H1 (cell line): Measurements from ENCODE around the gene MBD5. TPM values are rescaled to one million over a fixed set of nuclear protein-coding genes. Genes with fewer than 3 reads are reported as not detected.

Experiments used
- CTCF ChIA-PET: fragments of 300-600 bp; sonication (Branson Sonifier 250); formaldehyde crosslinking; loops from one replicate; lab custom pipeline; 2021; ENCODE audit not compliant: partially characterized antibody; lab: Charles Lee
- POLR2A ChIA-PET: fragments of 300-600 bp; sonication (Branson Sonifier 250); formaldehyde crosslinking; loops from one replicate; lab custom pipeline; 2021; ENCODE audit warnings: inconsistent platforms; ENCODE audit not compliant: partially characterized antibody; lab: Charles Lee
- DNase-seq, 2 experiments: peaks; one replicate each; pipeline versions ENCODE4 v3.0.0 to v3.0.0-alpha.2; 2010 to 2022; ENCODE audit warnings: low spot score in 2 of 2, low read depth in 1 of 2, mixed read lengths in 1 of 2
- FAIRE-seq: peaks from 2 replicates; lab custom pipeline; 2011; peaks lifted over from hg19 to GRCh38; lab: Jason Lieb, UNC
- H2AFZ ChIP-seq: 2 replicates; pipeline ENCODE4 v1.8.1; 2012; ENCODE audit warnings: low read length, inconsistent platforms
- H2AK5ac ChIP-seq: 2 replicates; pipeline ENCODE4 v1.6.1; 2013; ENCODE audit warnings: low read depth, low read length
- H2BK120ac ChIP-seq: replicated peaks from 2 replicates; pipeline ENCODE3; 2013; ENCODE audit warnings: low read depth, low read length, inconsistent platforms
- H2BK12ac ChIP-seq: 2 replicates; pipeline ENCODE4 v1.6.1; 2013; ENCODE audit warnings: low read depth, low read length
- H2BK15ac ChIP-seq: 2 replicates; pipeline ENCODE4 v1.6.1; 2013; ENCODE audit warnings: low read length
- H2BK20ac ChIP-seq: 2 replicates; pipeline ENCODE4 v1.6.1; 2013; ENCODE audit warnings: low read length
- H2BK5ac ChIP-seq: 2 replicates; pipeline ENCODE4 v1.6.1; 2013; ENCODE audit warnings: low read depth, low read length
- H3K14ac ChIP-seq: 2 replicates; pipeline ENCODE4 v1.6.1; 2013; ENCODE audit warnings: inconsistent platforms; ENCODE audit not compliant: insufficient read length
- H3K18ac ChIP-seq: 2 replicates; pipeline ENCODE4 v1.6.1; 2013; ENCODE audit warnings: low read length; ENCODE audit errors: extremely low read depth
- H3K23ac ChIP-seq: 2 replicates; pipeline ENCODE4 v1.6.1; 2013; ENCODE audit warnings: inconsistent platforms; ENCODE audit not compliant: insufficient read length
- H3K23me2 ChIP-seq: 2 replicates; pipeline ENCODE4 v1.6.1; 2013; ENCODE audit warnings: low read depth, low read length
- H3K27ac ChIP-seq: 2 replicates; pipeline ENCODE4 v1.6.1; 2011; ENCODE audit warnings: low read depth, low read length, inconsistent platforms
- H3K27me3 ChIP-seq, 4 experiments: replicated peaks in 1 of 4; 1 replicate in 1 of 4; 2 replicates in 3 of 4; pipeline versions ENCODE4 v1.6.1 to v1.8.1; 2011 to 2013; ENCODE audit warnings: low read length in 3 of 4, mild to moderate bottlenecking in 3 of 4, inconsistent platforms in 2 of 4, mixed read lengths in 2 of 4, moderate library complexity in 1 of 4; ENCODE audit not compliant: control insufficient read depth in 3 of 4, insufficient read depth in 3 of 4; ENCODE audit errors: extremely low read depth in 1 of 4
- H3K36me3 ChIP-seq, 4 experiments: 2 replicates each; pipeline versions ENCODE4 v1.6.1 to v1.8.1; 2011 to 2013; ENCODE audit warnings: mild to moderate bottlenecking in 4 of 4, low read length in 3 of 4, moderate library complexity in 2 of 4, control low read depth in 1 of 4, inconsistent platforms in 1 of 4; ENCODE audit not compliant: insufficient read depth in 4 of 4, control insufficient read depth in 2 of 4
- H3K4ac ChIP-seq: replicated peaks from 2 replicates; pipeline ENCODE3; 2013; ENCODE audit warnings: low read length, low read depth, mixed read lengths, inconsistent platforms; ENCODE audit not compliant: insufficient read length
- H3K4me1 ChIP-seq, 4 experiments: replicated peaks in 1 of 4; 1 replicate in 1 of 4; 2 replicates in 3 of 4; pipeline versions ENCODE4 v1.6.1 to v1.8.1; 2011 to 2013; ENCODE audit warnings: low read length in 3 of 4, inconsistent platforms in 2 of 4, mixed read lengths in 1 of 4; ENCODE audit not compliant: insufficient read depth in 4 of 4, control insufficient read depth in 3 of 4
- H3K4me2 ChIP-seq, 2 experiments: 2 replicates each; pipeline versions ENCODE4 v1.6.1 to v1.8.1; 2011 to 2013; ENCODE audit warnings: low read depth in 2 of 2, low read length in 2 of 2, control low read depth in 1 of 2, inconsistent platforms in 1 of 2, mild to moderate bottlenecking in 1 of 2; ENCODE audit not compliant: insufficient read depth in 1 of 2
- H3K4me3 ChIP-seq, 4 experiments: fragments of 200-600, 300-600 bp in 1 of 4; sonication (generic), shearing (Covaris generic), sonication (Bioruptor Twin) in 1 of 4; 2 replicates each; pipeline versions ENCODE4 v1.5.1 to v1.8.1; 2011 to 2016; ENCODE audit warnings: low read length in 4 of 4, low read depth in 3 of 4, control low read depth in 2 of 4, inconsistent platforms in 2 of 4, mild to moderate bottlenecking in 2 of 4, mixed read lengths in 1 of 4, moderate library complexity in 1 of 4; ENCODE audit not compliant: insufficient read depth in 2 of 4; ENCODE audit errors: extremely low read depth in 1 of 4
- H3K56ac ChIP-seq: replicated peaks from 2 replicates; pipeline ENCODE3; 2013; ENCODE audit warnings: low read depth, mild to moderate bottlenecking, mixed read lengths, low read length, inconsistent platforms; ENCODE audit not compliant: insufficient read length
- H3K79me1 ChIP-seq: 2 replicates; pipeline ENCODE4 v1.6.1; 2013; ENCODE audit warnings: low read depth, low read length, control low read depth
- H3K79me2 ChIP-seq, 2 experiments: 2 replicates each; pipeline versions ENCODE4 v1.6.1 to v1.8.1; 2012 to 2013; ENCODE audit warnings: low read length in 2 of 2, mild to moderate bottlenecking in 2 of 2, inconsistent platforms in 1 of 2; ENCODE audit not compliant: insufficient read depth in 2 of 2, control insufficient read depth in 1 of 2
- H3K9ac ChIP-seq, 4 experiments: replicated peaks in 1 of 4; 1 replicate in 1 of 4; 2 replicates in 3 of 4; pipeline versions ENCODE4 v1.6.1 to v1.8.1; 2011 to 2013; ENCODE audit warnings: low read depth in 3 of 4, low read length in 3 of 4, control low read depth in 2 of 4, mild to moderate bottlenecking in 2 of 4, moderate library complexity in 2 of 4, inconsistent platforms in 1 of 4; ENCODE audit errors: extremely low read depth in 1 of 4
- H3K9me3 ChIP-seq, 2 experiments: 2 replicates each; pipeline versions ENCODE4 v1.6.1 to v1.8.1; 2012 to 2013; ENCODE audit warnings: mild to moderate bottlenecking in 2 of 2, moderate library complexity in 2 of 2, control low read depth in 1 of 2, inconsistent platforms in 1 of 2, low read depth in 1 of 2, low read length in 1 of 2, mixed read lengths in 1 of 2; ENCODE audit not compliant: insufficient read depth in 2 of 2
- H4K20me1 ChIP-seq, 2 experiments: replicated peaks in 1 of 2; 2 replicates each; pipeline versions ENCODE3 to v1.8.1; 2011 to 2013; ENCODE audit warnings: inconsistent platforms in 2 of 2, low read length in 2 of 2, mild to moderate bottlenecking in 1 of 2; ENCODE audit not compliant: insufficient read depth in 2 of 2, control insufficient read depth in 1 of 2
- H4K5ac ChIP-seq: 2 replicates; pipeline ENCODE4 v1.6.1; 2013; ENCODE audit warnings: low read length, low read depth, mixed read lengths, inconsistent platforms; ENCODE audit not compliant: insufficient read length
- H4K8ac ChIP-seq: 2 replicates; pipeline ENCODE4 v1.8.0; 2013; ENCODE audit warnings: mild to moderate bottlenecking, moderate library complexity, low read length, inconsistent platforms; ENCODE audit not compliant: insufficient read depth; ENCODE audit errors: extremely low read depth
- H4K91ac ChIP-seq: replicated peaks from 2 replicates; pipeline ENCODE3; 2013; ENCODE audit warnings: low read length, mixed read lengths, inconsistent platforms; ENCODE audit not compliant: insufficient read length
- BRCA1 ChIP-seq: IDR thresholded peaks from 2 replicates; pipeline ENCODE4 v1.6.1; 2012; ENCODE audit warnings: low read depth, low read length, improper control_type of control experiment
- CTBP2 ChIP-seq: IDR thresholded peaks from 2 replicates; pipeline ENCODE4 v1.7.0; 2011; ENCODE audit warnings: borderline replicate concordance, mild to moderate bottlenecking, moderate library complexity, mixed read lengths, low read length; ENCODE audit not compliant: insufficient read depth, insufficient read length
- EP300 ChIP-seq, 2 experiments: IDR thresholded peaks; 1 replicate in 1 of 2; 2 replicates in 1 of 2; pipeline ENCODE4 v1.6.1; 2011 to 2012; ENCODE audit warnings: low read depth in 2 of 2, low read length in 2 of 2, mild to moderate bottlenecking in 2 of 2, borderline replicate concordance in 1 of 2, inconsistent platforms in 1 of 2, moderate library complexity in 1 of 2
- FOSL1 ChIP-seq: IDR thresholded peaks from 2 replicates; pipeline ENCODE4 v1.6.1; 2011; ENCODE audit warnings: mild to moderate bottlenecking, low read depth, low read length, moderate library complexity; ENCODE audit not compliant: insufficient read depth
- GABPA ChIP-seq: IDR thresholded peaks from 2 replicates; pipeline ENCODE4 v1.6.1; 2011; ENCODE audit warnings: mild to moderate bottlenecking, low read length, moderate library complexity, borderline replicate concordance; ENCODE audit not compliant: insufficient read depth
- JUND ChIP-seq: IDR thresholded peaks from 2 replicates; pipeline ENCODE4 v1.6.1; 2011; ENCODE audit warnings: mild to moderate bottlenecking, improper control_type of control experiment, low read length
- KDM5A ChIP-seq: fragments of 200-600 bp; IDR thresholded peaks from 2 replicates; pipeline ENCODE4 v1.7.1; 2012; ENCODE audit warnings: mild to moderate bottlenecking, low read length, inconsistent platforms, mixed read lengths
- MAX ChIP-seq: IDR thresholded peaks from 2 replicates; pipeline ENCODE4 v1.6.1; 2012; ENCODE audit warnings: inconsistent platforms
- NANOG ChIP-seq: IDR thresholded peaks from 2 replicates; pipeline ENCODE4 v1.6.1; 2011; ENCODE audit warnings: low read length, low read depth, mild to moderate bottlenecking, inconsistent platforms; ENCODE audit not compliant: insufficient read depth, poor library complexity, severe bottlenecking
- NRF1 ChIP-seq: IDR thresholded peaks from 2 replicates; pipeline ENCODE4 v1.6.1; 2011; ENCODE audit warnings: mild to moderate bottlenecking, low read depth, low read length, improper control_type of control experiment
- RNF2 ChIP-seq: fragments of 200-900, 300-1000 bp; sonication (generic); IDR thresholded peaks from 2 replicates; pipeline ENCODE4 v1.7.1; 2016; ENCODE audit warnings: borderline replicate concordance, low read depth, mild to moderate bottlenecking, antibody characterized with exemption, low read length; ENCODE audit not compliant: poor library complexity, severe bottlenecking; ENCODE audit errors: missing control alignments
- SP2 ChIP-seq: IDR thresholded peaks from 2 replicates; pipeline ENCODE4 v1.6.1; 2012; ENCODE audit warnings: mild to moderate bottlenecking, low read length, inconsistent platforms
- SP4 ChIP-seq: IDR thresholded peaks from 2 replicates; pipeline ENCODE4 v1.6.1; 2012; ENCODE audit warnings: low read length, inconsistent platforms
- TAF7 ChIP-seq: optimal IDR thresholded peaks from 2 replicates; pipeline ENCODE3; 2011; ENCODE audit warnings: low read depth, mild to moderate bottlenecking, inconsistent platforms, low read length, moderate library complexity, borderline replicate concordance
- TCF12 ChIP-seq: IDR thresholded peaks from 2 replicates; pipeline ENCODE4 v1.6.1; 2011; ENCODE audit warnings: low read depth, mild to moderate bottlenecking, low read length
- polyA plus RNA-seq, 7 experiments: library from polyadenylated mRNA; depleted of rRNA in 3 of 7; stranded (reverse) in 5 of 7; unstranded in 2 of 7; fragments of >200 nt in 5 of 7; fragments of 200-250 nt in 2 of 7; gene quantifications; 1 replicate in 5 of 7; 2 replicates in 1 of 7; 4 replicates in 1 of 7; pipeline versions ENCODE4 v1.2.1 to v1.2.3, GENCODE V29; 2011 to 2013; ENCODE audit warnings: missing spikeins in 2 of 7, mixed read lengths in 2 of 7
- total RNA-seq: library from RNA; stranded (reverse); fragmentation: NEBNext Ultra II Directional; extraction: Animal tissue kit (Norgen Biotek cat#: 25700); gene quantifications from 2 replicates; pipeline ENCODE4 v1.2.1, GENCODE V29; 2021

MBD5 gene
- total and polyA plus RNA-seq, 2 of the 8 experiments (the other 6 are each of a cell fraction or from before 2014, with no cell fraction given) = 9.7 to 29.4 TPM

- no peak overlapping the region for H3K14ac ChIP-seq
- H2BK20ac ChIP-seq = no peak overlapping the region
- CTCF ChIA-PET = no interaction called here
- H2AK5ac ChIP-seq = no peak overlapping the region
- H2AFZ ChIP-seq = no peak overlapping the region
- no peak overlapping the region for H3K4ac ChIP-seq
- no peaks in the 10 kb centered on the region for H3K79me2 ChIP-seq
- H4K8ac ChIP-seq = no peak overlapping the region
- no peak overlapping the region for H3K4me3 ChIP-seq
- no peaks in the 10 kb centered on the region for H3K79me1 ChIP-seq
- DNase-seq = no peak
- no peak overlapping the region for H2BK12ac ChIP-seq
- no peaks in the 10 kb centered on the region for H3K36me3 ChIP-seq
- no peak overlapping the region for H3K18ac ChIP-seq
- no peak overlapping the region for H4K91ac ChIP-seq
- H3K4me2 ChIP-seq = no peak overlapping the region
- H3K9ac ChIP-seq = no peak overlapping the region
- H4K20me1 ChIP-seq = no peaks in the 10 kb centered on the region
- no peaks in the 10 kb centered on the region for H3K9me3 ChIP-seq
- H4K5ac ChIP-seq = no peak overlapping the region
- no peak overlapping the region for H3K23ac ChIP-seq
- H3K27ac ChIP-seq = no peak overlapping the region
- H2BK5ac ChIP-seq = no peak overlapping the region
- H3K4me1 ChIP-seq = peaks cover 0 to 2% (median 0%) of the 10 kb centered on the region in 4 experiments; a peak in 1 of 7 replicates
- no peak overlapping the region for H2BK120ac ChIP-seq
- no peaks in the 10 kb centered on the region; the same call in 1 of the 2 replicates for H3K23me2 ChIP-seq
- no peak for FAIRE-seq
- POLR2A ChIA-PET = no interaction called here
- H2BK15ac ChIP-seq = no peak overlapping the region
- H3K56ac ChIP-seq = no peak overlapping the region
- no peaks in the 10 kb centered on the region for H3K27me3 ChIP-seq
- TF ChIP-seq MAX (no peak), NRF1 (no peak), CTBP2 (no peak), NANOG (no peak), EP300 (IDR thresholded peaks at IDR 0.05; ENCODE audit: borderline replicate concordance in 1 of 2, low read depth in 2 of 2, low read length in 2 of 2) (no peak), BRCA1 (no peak), JUND (no peak), GABPA (no peak), KDM5A (no peak), RNF2 (no peak), TAF7 (no peak), SP2 (no peak), TCF12 (no peak), FOSL1 (no peak), SP4 (no peak)
These were observed 83.1 kb downstream of the MBD5 start for GRCh38 chr2:148103946-148104345.
